ENCODE data around the gene BLTP3A.
A peak's percentile ranks its signal among the peaks of the same experiment; 100 is the strongest.

The BLTP3A gene

GRCh38 chr6:34832942-34833341 is 41.1 kb downstream of the BLTP3A start:
- DNase-seq (ENCODE audit: low read depth), result no peak

- peak; percentile 34 for DNase-seq (ENCODE audit: low read depth)
These were observed 43.1 kb downstream of the BLTP3A start for GRCh38 chr6:34834789-34835518.

DNA sequence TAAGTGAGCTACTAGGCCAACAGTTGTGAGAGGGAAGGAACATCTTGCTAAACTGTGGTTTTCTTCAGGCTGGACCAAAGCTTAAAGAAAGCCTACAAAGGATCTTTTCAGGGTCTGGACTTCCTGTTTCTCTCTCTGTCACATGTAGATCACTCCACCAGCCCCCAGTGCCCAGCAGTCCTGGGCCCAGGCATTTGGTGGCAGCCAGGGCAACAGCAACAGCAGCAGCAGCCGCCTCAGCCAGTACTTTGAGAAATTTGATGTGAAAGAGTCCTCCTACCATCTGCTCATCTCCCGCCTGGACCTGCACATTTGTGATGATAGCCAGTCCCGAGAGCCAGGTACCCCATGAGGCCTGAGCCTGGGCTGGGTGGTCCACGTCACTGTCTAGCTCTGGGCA is 44.1 kb downstream of the BLTP3A start:
- no peak for DNase-seq (ENCODE audit: low read depth)

- DNase-seq (ENCODE audit: low read depth), result no peak
These were observed 44.6 kb downstream of the BLTP3A start for GRCh38 chr6:34836451-34836850.

- no peak for DNase-seq (ENCODE audit: low read depth)
These were observed 45.6 kb downstream of the BLTP3A start for GRCh38 chr6:34837528-34837927.

DNA sequence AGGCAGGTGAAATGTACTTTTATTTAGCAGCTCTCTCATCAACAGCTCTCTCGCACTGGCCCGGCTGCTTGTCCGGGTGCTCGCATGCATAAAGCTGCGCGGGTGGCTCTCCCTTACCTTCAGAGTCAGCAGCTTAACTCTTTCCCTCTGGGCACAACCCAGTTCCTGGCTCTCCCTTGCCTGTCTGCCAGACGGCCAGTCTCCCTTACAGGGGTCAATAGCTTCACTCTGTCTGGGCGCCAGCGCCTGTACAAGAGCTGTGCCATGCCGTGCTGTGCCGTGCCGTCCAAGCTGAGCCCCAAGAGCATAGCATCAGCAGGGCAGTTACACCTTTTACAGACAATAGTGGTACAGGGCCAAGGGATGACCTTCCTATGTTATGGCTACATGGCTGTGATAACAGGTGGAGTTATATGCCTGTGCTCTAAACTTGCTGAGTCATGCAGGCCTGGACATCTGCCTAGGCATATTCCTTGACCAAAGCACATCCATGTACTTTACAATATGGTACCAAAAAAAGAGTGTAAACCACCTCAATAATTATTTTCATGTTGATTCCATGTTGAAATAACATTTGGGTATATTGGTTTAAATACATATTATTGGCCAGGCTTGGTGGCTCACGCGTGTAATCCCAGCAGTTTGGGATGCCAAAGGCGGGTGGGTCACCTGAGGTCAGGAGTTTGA is 47.9 kb downstream of the BLTP3A start:
- no peak for DNase-seq (ENCODE audit: low read depth)
